ENCODE data around the gene SHBG.

DNA sequence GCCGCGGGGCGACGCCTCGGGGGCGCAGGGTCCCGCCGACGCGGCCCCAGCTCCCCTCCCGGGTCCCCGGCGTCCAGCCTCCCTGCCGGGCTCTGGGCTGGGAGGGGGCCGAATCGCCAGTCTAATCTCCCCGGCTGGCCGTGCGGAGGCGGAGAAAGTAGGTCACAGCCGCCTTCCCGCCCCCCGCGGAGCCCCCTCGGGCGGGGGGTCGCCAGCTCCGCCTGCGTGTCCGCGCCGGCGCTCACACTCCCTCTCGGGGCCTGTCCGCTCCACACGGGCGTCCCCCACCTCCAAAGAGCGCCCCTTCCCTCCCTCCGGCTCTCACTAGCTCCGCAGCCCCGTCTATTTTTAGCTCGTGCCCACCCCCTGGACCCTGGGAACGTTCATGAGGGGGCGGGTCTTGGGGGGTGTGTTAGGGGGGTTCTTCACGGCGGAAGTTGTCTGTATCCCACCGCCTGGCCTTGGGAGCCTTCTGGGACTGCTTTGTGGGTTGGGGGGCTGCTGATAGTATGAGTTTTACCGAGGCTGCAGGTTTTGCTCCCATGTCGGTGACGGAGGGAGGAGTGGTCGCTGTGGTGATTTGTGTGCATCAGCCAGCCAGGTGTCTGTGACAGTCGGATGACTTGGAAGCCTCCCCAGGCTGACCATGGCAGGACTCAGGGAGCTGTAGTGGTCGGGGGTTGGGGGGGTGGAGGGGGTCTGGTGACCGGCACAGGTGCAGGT, 21.9 kb downstream of the SHBG start:
- no peak for TF ChIP-seq EZH2 (IDR thresholded peaks at IDR 0.05; ENCODE audit: insufficient read depth, poor library complexity, severe bottlenecking)
- TF ChIP-seq EZH2phosphoT487 (IDR thresholded peaks at IDR 0.05; ENCODE audit: insufficient read depth, low read depth) = no peak; the same call in 1 of the 2 replicates
